Hypothalamus (tissue), 51 donors: ENCODE results near the gene SH2D5.

Experiments used
- DNase-seq, 51 donors: peaks; one replicate each; lab custom pipeline; 2025; lab: John Stamatoyannopoulos, UW

Gene SH2D5

DNA sequence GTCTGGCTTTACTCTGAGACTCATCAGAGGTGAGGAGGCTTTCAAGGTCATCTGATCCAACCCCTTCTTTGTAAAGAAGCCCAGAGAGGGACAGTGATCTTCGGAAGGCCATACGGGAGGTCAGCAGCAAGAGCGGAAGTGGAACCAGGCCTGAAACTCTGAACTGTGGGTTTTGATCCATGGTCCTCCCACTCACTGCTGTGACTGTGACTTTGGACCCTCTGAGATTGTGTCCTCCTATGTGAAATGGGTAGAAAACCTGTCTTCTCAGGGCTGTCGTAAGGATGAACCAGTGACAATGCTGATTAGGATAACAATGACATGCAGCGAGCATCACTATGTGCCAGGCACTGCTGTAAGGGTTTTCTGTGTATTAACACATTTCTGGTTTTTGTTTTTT, 61.6 kb downstream of the SH2D5 start:
- no peak for DNase-seq
